Loucy (cell line): ENCODE results near the gene ZNF629.

Experiments
- CTCF ChIP-seq: fragments of 200-600 bp; sonication (generic); conservative IDR thresholded peaks from 2 replicates; pipeline ENCODE4 v1.5.1; 2014; ENCODE audit warnings: mild to moderate bottlenecking, antibody characterized with exemption, low read length
- EZH2phosphoT487 ChIP-seq: fragments of 200-600 bp; IDR thresholded peaks from 2 replicates; pipeline ENCODE4 v1.6.1; 2018; ENCODE audit warnings: antibody characterized with exemption, mild to moderate bottlenecking, moderate library complexity, borderline replicate concordance

- no peak for TF ChIP-seq CTCF
- TF ChIP-seq EZH2phosphoT487: no peak
Observed at GRCh38 chr16:30745082-30745481, 41.9 kb downstream of the ZNF629 start.
